PC-9 (cell line): ENCODE data around the gene HDGFL3.

Experiments
- EZH2 ChIP-seq: fragments of 200-600 bp; sonication (generic); IDR thresholded peaks from 2 replicates; pipeline ENCODE4 v1.8.0; 2017; ENCODE audit warnings: antibody characterized with exemption, low read depth
- TF ChIP-seq, protein P1 (sequence below): fragments of 200-600 bp; sonication (generic); conservative IDR thresholded peaks from 2 replicates; pipeline ENCODE4 v1.6.1; 2017; ENCODE audit warnings: mixed run types, antibody characterized with exemption, mild to moderate bottlenecking, moderate library complexity

DNA sequence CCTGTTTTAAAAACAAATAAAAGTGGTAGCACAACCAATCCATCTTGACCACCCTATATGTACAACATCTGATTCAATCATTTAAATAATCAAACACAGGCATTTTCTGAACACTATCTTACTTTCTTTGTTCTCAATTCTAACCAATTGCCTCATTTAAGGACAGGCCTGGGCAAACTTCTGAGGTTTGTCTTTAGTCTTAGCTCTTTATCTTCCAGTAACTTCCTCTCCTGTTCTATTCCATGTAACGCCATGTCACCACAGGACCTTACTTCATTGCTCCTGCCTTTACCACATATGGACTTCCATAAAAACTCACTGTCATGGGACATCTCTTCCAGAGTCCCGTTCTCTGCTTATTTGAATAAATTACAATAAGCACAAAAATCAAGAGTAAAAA lies 14.9 kb downstream of the HDGFL3 start:
- TF ChIP-seq, protein P1, sequence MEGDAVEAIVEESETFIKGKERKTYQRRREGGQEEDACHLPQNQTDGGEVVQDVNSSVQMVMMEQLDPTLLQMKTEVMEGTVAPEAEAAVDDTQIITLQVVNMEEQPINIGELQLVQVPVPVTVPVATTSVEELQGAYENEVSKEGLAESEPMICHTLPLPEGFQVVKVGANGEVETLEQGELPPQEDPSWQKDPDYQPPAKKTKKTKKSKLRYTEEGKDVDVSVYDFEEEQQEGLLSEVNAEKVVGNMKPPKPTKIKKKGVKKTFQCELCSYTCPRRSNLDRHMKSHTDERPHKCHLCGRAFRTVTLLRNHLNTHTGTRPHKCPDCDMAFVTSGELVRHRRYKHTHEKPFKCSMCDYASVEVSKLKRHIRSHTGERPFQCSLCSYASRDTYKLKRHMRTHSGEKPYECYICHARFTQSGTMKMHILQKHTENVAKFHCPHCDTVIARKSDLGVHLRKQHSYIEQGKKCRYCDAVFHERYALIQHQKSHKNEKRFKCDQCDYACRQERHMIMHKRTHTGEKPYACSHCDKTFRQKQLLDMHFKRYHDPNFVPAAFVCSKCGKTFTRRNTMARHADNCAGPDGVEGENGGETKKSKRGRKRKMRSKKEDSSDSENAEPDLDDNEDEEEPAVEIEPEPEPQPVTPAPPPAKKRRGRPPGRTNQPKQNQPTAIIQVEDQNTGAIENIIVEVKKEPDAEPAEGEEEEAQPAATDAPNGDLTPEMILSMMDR: no peak
- TF ChIP-seq EZH2: no peak
